Stimulated activated CD4-positive, alpha-beta T cell treated with anti-CD3 and anti-CD28 coated beads, TNF-alpha, amount 100 ng/mL, for 24 hours (primary cell): ENCODE measurements around the gene EMC1.
"Not testable (repeated sequence)": the region's sequence is repeated elsewhere in the genome, so short reads cannot be mapped to it uniquely, and the experiment has no call there.

Experiments used
- DNase-seq, 3 experiments: peaks; one replicate each; pipeline ENCODE4 v3.0.0-alpha.2; 2020; ENCODE audit warnings: low read depth in 3 of 3

EMC1 gene

DNA sequence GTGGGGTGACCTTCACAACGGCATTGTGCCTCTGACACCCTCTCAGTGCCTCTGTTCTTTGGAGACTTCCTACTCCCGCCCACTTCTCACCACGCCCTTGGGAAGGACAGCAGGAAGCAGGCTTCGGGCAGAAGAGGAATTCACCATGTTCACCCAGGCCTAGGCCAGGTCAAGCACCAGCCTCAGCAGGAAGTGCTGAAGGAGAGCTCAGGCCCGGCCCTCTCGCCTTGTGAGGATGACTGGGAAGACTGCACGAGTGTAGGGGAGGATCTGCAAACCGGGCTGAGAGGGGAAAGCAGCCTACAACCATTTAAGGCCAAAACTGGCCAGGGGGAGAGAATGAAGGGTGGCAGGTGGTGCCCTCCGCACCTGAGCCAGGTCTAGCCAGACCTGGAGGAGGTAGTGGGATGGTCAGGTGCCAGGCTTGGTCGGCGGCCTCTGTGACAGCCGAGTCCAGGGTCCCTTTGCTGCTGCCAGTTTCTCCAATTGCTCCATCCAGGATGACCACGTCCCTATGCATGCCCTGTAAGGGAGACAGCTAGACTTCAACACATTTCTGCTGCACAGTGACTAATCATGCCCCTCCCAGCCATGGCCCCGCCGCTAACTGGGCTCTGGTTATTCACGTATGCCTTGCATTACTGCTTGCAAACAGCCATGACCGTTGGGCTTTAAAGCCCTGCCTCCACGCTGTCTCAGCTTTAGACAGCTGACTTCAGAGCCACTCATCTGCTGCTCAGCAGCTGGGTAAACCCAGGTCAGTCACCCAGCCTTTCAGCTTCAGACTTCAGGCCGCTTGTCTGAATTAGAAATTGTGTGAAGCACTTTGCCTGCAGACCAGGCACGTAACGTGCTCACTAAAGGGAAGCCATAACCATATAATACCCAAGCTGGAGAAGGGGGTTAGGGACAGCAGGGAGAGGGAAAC lies 9.2 kb upstream of the EMC1 start:
- DNase-seq, result no peak

DNA sequence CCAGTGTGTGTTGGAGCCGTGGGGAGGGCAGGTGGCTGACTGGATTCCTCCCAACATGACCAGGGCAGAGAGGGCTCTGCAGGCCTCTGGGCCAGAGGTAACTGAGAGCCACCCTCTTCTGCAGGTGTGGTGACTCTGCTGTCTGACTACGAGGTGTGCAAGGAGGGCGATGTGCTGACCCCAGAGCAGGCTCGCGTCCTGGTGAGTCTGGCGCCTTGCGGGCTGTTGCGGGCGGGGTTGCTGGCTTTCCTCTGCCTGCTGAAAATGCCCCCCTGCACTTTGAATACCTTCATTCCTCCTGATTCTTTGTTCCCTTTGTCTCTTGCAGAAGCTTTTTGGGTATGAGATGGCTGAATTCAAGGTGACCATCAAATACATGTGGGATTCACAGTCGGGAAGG lies 7.0 kb upstream of the EMC1 start:
- no peak for DNase-seq

DNA sequence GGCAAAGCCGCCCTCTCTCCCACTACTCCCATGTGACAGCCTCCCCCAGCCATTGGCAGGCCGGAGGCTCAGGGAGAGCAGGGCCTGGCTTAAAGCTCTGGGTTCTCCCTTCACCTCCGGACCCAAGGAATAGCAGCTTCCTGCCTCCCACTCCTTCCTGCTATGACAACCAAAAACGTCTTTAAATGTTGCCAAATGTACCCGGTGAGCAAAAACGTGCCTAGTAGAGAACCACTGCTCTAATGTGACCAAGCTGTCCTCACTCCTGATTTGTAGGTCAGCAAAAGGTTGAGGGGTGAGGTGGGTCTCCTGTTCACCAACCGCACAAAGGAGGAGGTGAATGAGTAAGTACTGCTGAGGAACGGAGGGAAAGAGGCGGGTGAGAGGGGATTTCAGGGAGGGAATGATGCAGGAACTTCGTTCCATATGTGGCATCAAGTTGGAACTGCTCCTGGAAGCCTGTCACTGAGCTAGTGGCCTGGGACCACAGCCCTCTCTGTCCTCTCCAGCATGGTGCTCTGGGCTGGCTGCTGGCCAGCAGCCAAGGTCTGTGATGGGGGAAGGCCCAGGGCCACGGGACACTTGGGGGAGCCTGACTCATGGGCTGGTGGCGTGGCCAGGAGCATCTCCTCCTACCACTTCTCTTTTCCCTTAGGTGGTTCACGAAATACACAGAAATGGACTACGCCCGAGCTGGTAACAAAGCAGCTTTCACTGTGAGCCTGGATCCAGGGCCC lies 6.0 kb upstream of the EMC1 start:
- peak in 1 of 3 experiments; percentile 33 for DNase-seq

DNA sequence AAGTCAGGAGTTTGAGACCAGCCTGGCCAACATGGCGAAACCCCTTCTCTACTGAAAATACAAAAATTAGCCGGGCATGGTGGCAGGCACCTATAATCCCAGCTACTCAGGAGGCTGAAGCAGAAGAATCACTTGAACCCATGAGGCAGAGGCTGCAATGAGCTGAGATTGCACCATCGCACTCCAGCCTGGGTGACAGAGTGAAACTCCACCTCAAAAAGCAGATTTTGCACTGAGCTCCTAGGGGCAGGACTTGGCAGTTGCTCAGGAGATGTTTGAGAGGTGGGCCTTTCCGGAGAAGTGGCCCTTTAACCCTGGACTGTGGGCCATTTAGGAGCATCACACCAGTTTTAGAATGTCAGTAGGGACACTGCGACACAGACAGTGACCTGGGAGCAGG lies 5.0 kb upstream of the EMC1 start:
- DNase-seq, result not testable (repeated sequence)

DNA sequence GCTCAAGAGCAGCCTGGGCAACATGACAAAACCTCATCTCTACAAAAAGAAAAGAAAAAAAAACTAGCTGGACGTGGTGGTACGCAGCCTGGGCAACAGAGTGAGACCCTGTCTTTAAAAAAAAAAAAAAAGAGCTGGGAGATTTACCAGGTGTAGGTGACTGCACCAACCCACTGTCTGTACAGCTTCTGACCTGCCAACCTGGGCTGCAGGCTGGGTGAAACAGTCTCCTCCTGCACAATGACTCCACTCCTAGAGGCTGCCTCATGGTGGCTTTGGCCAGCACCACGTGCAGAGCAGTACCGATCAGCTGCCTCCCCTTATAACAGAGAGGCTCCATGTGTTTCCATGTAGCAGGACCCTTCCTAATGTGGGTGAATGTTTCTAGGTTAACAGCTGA lies 4.0 kb upstream of the EMC1 start:
- DNase-seq, result no peak

DNA sequence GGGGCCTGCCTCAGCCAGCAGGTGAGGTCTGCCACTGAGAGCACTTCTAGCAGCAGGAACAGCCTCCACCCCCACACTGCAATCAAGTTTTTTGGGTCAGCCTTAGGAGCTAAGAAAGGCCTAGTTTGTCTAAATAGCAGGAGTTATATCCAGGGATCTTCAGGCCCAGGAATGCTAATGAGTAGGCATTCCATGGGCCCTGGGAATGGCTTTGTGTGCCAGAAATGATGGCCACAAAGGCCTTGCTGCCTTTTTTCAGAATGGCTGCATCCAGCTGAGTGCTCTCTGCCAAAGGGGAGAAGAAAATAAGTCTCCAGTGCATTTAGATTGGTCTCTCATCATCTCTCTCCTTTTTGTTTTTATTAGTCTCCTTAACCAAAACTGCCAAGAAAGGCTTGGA lies 3.1 kb upstream of the EMC1 start:
- no peak for DNase-seq

DNA sequence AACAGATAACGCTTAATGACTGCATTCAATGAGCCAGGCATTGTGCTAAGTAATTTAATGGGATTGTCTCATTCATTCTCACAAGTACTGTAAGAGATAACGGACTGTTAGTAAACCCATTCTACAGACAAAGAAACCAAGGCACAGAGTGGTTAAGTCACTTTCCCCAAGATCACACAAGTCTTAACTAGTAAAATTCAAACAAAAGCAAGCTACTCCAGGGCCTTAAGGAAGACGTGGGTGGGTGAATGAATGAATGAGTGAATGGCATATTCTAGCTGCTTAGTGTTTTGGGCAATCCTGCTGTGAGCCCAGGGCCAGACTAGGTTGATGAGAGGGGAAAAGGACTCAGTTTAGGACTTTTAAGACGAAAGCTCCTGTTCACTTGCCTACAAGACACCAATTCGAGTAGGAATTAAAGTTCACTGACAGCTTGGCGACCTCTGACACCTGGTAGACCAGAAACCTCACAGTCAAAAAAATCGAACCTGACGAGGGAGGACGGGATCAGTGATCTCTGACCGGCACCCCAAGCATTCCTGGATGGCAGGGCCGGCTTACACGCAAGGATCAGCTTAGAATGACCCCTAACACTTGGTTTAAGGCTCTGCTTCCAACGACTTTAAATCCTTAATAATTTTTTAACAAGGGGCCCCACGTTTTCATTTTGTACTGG lies 557 bp downstream of the EMC1 start:
- no peak for DNase-seq

DNA sequence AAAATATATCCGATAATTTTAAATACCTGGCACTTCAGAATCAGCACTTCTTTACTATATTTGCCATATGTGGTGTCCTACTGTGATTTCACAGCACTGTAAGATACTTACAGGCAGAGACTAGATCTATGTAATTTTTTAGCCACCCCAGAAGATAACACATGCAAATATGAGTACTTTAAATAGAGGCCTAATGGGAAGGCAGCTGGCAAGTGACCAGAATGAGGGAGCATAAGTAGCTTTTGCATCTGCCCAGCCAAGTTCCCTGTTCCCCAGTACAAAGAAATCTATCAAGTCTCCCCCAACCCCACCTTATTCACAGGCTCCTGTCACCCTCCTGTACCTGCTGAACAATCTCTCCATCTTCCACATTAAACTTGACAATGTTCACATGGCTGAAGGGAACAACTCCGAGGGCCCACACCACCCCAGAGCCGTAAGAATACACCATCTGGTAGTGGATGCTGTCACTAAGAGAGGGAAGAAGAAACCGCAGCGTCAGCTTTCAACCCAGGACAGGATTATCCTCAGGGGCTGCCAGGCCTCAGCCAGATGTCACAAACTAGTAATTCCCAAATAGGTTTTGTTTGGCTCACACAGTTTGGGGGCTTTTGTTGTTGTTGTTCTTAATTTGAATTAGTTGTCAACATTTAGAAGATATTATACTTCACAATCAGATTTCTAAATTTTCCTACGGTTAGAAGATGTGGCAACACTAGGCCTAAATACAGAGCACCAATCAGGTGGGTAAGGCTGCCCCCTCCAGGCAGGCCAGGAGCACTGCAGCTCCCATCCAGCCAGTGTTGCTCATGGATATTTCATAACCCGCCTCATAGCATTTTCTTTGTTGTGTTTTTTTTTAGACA lies 10.4 kb downstream of the EMC1 start:
- peak; percentile 45 to 62 (median 53) for DNase-seq

DNA sequence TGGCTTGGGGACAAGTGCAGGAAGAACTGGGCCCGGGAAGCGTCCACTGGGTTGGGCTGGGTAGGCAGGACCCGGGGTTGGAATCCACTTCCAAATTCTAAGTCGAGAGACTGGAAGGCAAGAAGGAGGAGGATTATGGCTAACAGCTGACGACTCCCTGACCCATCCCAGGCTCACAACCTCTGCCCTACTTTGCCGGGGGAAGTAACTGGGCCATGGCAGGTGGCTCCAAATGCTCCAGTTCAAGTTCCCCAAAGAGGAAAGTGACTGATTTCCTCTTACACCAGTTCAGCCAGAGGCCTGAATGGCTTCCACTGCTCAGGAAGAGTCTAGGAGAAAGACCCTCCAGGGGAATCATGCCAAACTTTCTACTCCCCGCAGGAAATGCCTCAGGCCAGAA lies 11.4 kb downstream of the EMC1 start:
- DNase-seq, result no peak

DNA sequence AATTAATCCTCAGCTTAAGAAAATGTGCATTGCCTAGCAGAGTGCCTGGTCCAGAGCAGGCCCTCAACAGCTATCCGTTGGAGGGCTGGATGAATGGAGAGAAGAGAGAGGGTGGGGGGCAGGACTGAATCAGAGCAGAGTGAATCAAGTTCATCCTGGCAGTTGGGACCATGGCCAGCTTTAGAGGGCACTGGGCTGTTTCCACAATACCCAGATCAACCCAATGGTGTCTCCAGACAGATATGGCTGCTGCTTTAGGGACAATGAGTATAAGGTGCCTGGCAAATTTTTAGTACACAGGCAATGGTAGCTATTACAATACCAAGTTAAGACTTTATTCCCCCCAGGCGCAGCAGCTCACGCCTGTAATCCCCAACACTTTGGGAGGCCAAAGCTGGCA lies 17.1 kb downstream of the EMC1 start:
- no peak for DNase-seq

DNA sequence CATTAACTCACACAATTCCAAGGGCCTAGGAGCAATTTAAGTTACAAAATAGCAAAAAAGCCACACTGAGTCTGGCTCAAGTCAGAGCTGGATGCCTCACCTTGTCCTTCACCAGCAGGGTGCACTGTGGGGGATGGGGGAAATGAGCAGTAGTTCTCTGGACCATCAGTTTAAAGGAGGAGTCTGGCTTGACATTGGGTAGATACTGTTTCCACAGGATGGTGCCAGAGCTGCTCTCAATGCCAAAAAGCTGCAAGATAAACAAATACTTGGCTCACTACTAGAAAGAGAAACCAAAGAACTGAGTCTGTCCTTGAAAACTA lies 18.8 kb downstream of the EMC1 start:
- no peak for DNase-seq

DNA sequence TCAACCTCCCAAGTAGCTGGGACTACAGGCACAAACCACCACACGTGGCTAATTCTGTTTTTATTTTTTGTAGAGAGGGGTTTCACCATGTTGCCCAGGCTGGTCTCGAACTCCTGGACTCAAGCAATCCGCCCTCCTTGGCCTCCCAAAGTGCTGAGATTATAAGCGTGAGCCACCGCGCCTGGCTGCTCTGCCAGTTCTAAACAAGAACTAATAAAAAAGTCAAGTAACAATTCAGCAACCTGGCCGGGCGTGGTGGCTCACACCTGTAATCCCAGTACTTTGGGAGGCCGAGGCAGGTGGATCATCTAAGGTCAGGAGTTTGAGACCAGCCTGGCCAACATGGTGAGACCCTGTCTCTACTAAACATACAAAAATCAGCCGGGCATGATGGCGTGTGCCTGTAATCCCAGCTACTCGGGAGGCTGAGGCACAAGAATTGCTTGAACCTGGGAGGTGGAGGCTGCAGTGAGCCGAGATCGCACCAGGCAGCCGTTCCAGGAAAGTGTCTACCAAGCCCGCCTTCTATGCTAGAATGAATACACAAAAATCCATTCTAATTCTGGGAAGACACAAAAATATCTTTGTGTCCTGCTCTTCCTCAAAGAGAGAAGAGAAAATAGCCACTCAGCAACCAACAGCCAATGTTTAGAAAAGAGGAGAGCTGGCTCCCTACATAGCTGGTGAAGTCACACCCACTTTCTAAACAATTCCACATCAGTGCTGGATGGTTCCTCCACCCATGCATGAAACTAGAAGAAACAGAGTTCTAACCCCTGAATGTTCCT lies 19.4 kb downstream of the EMC1 start:
- not testable (repeated sequence) for DNase-seq

DNA sequence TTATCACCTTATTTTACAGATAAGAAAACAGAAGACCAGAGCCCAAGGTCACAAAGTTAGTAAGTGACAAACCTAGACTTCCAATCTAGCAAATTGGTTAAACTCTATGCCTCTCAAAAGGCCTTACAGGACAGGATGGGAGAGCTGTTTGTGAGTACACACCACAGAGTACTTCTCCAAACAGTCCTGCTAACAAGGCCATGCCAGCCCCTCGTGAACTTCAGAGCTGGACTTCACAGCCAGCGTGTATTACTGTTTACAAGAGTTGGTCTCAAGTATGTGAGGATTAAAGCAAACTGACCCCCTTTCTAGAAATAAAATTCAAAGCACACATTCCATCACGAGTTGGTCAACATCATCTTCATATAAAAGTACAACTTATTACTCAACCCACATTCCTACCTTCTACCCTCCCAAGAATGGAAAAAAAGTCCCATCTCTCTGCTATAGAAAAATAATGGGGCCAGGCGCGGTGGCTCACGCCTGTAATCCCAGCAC lies 21.4 kb downstream of the EMC1 start:
- no peak for DNase-seq

DNA sequence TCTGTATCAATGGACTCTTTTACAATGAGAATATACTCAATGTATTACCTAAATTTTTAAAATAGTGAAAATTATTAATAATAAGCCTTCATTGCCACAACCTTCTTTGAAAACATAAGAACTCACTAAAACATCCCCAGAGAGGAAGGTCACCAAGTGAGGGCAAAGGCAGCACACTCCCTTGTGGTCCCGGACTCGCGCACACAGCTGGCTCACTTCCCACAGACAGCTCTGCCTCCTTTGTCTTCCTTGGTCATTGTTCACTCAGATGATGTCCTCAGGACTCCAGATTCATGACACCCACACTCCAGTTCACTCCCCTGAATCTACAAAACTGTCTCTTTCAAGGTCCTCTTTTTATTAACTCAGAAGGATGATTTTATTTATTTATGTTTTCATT lies 22.1 kb downstream of the EMC1 start:
- no peak for DNase-seq

DNA sequence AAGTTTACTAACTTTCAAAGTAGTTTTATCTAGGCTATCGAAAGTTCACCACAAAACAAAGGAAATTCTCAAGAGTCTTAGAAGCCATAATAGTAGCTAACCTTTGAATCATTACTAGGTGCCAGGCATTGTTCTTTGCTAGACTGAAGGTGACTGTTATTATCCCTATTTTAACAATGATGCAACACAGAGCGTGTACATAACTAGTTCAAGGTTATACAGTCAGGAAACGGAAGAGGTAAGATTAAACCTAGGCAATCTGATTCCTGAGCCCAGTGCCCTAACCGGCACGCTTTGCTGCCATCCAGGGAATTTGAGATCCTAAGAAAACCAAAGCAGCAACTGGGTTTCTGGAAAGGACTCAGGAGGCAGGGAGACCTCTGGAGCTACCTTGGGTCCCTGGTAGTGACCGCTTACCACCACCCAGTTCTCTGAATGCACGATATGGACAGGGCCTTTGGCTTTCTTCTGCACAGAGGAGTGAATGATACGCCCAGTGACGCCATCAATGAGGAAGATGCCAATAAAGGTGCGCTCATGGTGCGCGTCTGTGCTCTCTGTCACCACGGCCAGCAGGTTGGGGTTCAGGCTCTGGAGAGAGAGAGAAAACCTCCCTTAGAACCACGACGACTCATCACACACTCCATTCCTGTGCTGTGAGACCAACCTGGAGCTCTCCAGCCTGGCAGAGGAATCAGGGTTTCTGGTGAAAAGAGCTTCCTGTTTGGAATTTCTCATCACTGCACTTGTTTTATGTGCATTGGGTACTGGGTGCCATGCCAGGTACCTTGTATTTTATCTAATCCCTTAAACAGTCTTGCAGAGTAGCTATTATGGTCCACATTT lies 28.1 kb downstream of the EMC1 start:
- no peak for DNase-seq

DNA sequence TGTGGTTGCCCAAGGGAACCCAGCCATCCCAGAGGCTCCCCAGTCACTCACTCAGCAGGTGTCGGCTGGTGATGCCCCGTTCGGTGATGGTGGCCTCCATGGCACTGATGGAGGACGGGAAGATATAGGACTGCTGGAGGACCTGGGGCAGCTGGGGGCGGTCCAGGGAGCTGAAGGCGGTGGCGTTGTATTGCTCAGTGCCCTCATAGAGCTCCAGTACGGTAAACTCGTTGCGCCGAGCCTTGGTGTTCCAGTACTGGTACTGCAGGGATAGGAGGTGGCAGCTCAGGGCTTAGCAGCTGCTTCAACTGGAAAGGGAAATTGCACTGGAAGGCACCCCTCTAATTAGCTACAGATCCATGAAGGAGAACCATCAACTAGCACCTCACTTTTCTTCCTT lies 28.8 kb downstream of the EMC1 start:
- no peak for DNase-seq

DNA sequence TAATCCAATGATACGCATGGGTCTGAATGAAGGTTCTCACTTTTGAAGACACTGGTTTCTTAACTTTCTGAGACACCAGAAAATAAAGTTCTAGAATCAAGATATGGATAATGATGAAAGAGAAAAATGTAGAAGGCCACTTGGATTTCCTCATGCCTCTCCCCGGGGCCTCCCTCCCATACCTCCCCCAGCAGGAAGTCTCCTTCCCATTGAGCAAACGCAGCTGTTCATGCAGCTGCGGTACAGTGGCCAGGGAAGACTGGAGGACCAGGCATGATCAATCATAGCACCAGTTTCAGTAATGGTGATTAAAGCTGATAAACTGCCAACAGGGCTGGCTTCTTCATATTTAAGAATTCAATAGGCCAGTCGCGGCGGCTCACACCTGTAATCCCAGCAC lies 30.3 kb downstream of the EMC1 start:
- DNase-seq, result no peak

DNA sequence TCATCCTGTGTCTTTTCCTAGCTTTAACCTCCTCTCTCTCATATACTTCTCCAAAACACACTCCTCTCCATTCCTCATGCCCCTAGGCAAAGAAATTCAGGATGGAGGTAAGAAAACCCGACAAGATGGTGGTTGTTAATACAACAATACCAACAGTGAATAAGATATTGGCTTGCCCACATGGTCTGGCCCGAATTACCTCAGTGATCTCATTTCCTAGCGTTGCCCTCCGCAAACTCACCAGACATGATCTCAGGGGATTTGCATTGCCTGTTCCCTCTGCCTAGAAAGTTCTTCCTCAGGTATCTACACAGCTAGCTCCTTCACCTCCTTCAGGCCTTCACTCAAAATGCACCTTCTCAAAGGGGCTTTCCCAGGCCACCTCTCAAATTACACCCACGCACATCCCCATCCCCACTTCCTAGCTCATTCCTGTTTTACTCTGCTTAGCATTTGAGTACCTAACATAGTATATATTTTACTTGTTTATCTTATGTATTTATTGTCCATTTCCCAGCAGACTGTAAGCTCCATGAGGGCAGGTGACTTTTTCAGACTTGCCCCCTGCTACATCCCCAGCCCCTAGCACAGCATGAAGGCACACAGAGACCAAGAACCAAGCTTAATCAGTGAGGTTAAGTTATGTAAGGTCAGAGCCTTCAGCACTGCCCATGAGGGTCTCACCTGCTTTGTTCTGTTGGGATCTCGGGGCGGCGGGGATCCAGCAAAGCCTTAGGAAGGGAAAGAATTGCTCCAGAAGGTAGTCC lies 31.1 kb downstream of the EMC1 start:
- no peak for DNase-seq

DNA sequence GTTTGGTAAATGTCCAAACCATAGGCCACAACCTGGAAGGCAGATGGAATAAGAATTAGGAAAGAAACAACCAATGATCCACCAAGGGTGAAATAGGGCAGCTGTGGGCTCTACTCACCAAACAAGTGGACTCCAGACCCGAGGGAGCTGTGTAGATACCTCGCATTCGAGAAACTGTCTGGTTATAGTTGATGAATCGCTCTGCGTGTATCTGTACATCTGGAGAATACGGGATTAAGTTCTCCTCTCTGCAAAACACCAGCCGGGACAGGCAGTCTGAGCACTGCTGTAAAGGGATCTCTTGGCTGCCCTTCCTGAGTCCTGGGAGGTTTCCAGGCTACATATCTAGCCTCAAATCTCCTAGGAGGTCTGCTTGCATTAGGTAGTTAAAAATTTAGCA lies 31.9 kb downstream of the EMC1 start:
- DNase-seq, result no peak
